ENCODE measurements around the gene ATXN7L1.

ATXN7L1 gene

GRCh38 chr7:105583061-105583460, 293.3 kb downstream of the ATXN7L1 start:
- no peak for TF ChIP-seq TAF1 (IDR thresholded peaks at IDR 0.05; ENCODE audit: borderline replicate concordance, low read depth, low read length)
- no peak for TF ChIP-seq POLR2A (IDR thresholded peaks at IDR 0.05; ENCODE audit: low read depth, low read length)
- no peak for TF ChIP-seq POLR2AphosphoS5 (IDR thresholded peaks at IDR 0.05; ENCODE audit: low read depth, low read length)
- FAIRE-seq (no peak), DNase-seq (ENCODE audit: insufficient read length) (no peak)

- FAIRE-seq (no peak), DNase-seq (ENCODE audit: insufficient read length) (peak; percentile 58)
- TF ChIP-seq TAF1 (IDR thresholded peaks at IDR 0.05; ENCODE audit: borderline replicate concordance, low read depth, low read length) = no peak
- no peak for TF ChIP-seq POLR2AphosphoS5 (IDR thresholded peaks at IDR 0.05; ENCODE audit: low read depth, low read length)
- no peak for TF ChIP-seq POLR2A (IDR thresholded peaks at IDR 0.05; ENCODE audit: low read depth, low read length)
These were observed 295.2 kb downstream of the ATXN7L1 start, which contains the start of gene EFCAB10 for GRCh38 chr7:105581066-105581811. Gene EFCAB10, minus strand, starts transcription at chr7:105581493. Its CDS starts 30 bp downstream, at chr7:105581463.

- no peak for FAIRE-seq
- DNase-seq (ENCODE audit: insufficient read length) = no peak
- TF ChIP-seq TAF1 (IDR thresholded peaks at IDR 0.05; ENCODE audit: borderline replicate concordance, low read depth, low read length) (no peak), POLR2A (IDR thresholded peaks at IDR 0.05; ENCODE audit: low read depth, low read length) (no peak), POLR2AphosphoS5 (IDR thresholded peaks at IDR 0.05; ENCODE audit: low read depth, low read length) (no peak)
These were observed 296.2 kb downstream of the ATXN7L1 start for GRCh38 chr7:105580022-105580740.

GRCh38 chr7:105578496-105578895, 297.9 kb downstream of the ATXN7L1 start:
- FAIRE-seq (no peak), DNase-seq (ENCODE audit: insufficient read length) (no peak)
- no peak for TF ChIP-seq TAF1 (IDR thresholded peaks at IDR 0.05; ENCODE audit: borderline replicate concordance, low read depth, low read length)
- TF ChIP-seq POLR2AphosphoS5 (IDR thresholded peaks at IDR 0.05; ENCODE audit: low read depth, low read length) = no peak
- no peak for TF ChIP-seq POLR2A (IDR thresholded peaks at IDR 0.05; ENCODE audit: low read depth, low read length)

GRCh38 chr7:105577251-105577650, 299.1 kb downstream of the ATXN7L1 start:
- no peak for TF ChIP-seq TAF1 (IDR thresholded peaks at IDR 0.05; ENCODE audit: borderline replicate concordance, low read depth, low read length)
- TF ChIP-seq POLR2A (IDR thresholded peaks at IDR 0.05; ENCODE audit: low read depth, low read length) = no peak
- no peak for TF ChIP-seq POLR2AphosphoS5 (IDR thresholded peaks at IDR 0.05; ENCODE audit: low read depth, low read length)
- no peak for DNase-seq (ENCODE audit: insufficient read length)
- FAIRE-seq = no peak

- FAIRE-seq = no peak
- TF ChIP-seq POLR2A (IDR thresholded peaks at IDR 0.05; ENCODE audit: low read depth, low read length) (no peak), TAF1 (IDR thresholded peaks at IDR 0.05; ENCODE audit: borderline replicate concordance, low read depth, low read length) (no peak), POLR2AphosphoS5 (IDR thresholded peaks at IDR 0.05; ENCODE audit: low read depth, low read length) (no peak)
- DNase-seq (ENCODE audit: insufficient read length) = no peak
These were observed 304.5 kb downstream of the ATXN7L1 start for GRCh38 chr7:105571891-105572290.

GRCh38 chr7:105567821-105568220, 308.6 kb downstream of the ATXN7L1 start:
- DNase-seq (ENCODE audit: insufficient read length) (no peak), FAIRE-seq (no peak)
- no peak for TF ChIP-seq POLR2AphosphoS5 (IDR thresholded peaks at IDR 0.05; ENCODE audit: low read depth, low read length)

GRCh38 chr7:105567024-105567423, 309.4 kb downstream of the ATXN7L1 start:
- no peak for FAIRE-seq
- DNase-seq (ENCODE audit: insufficient read length) = no peak
- no peak for TF ChIP-seq POLR2A (IDR thresholded peaks at IDR 0.05; ENCODE audit: low read depth, low read length)
- TF ChIP-seq POLR2AphosphoS5 (IDR thresholded peaks at IDR 0.05; ENCODE audit: low read depth, low read length) = no peak
- no peak for TF ChIP-seq TAF1 (IDR thresholded peaks at IDR 0.05; ENCODE audit: borderline replicate concordance, low read depth, low read length)

GRCh38 chr7:105565190-105565589, 311.2 kb downstream of the ATXN7L1 start:
- FAIRE-seq = no peak
- TF ChIP-seq TAF1 (IDR thresholded peaks at IDR 0.05; ENCODE audit: borderline replicate concordance, low read depth, low read length) (no peak), POLR2AphosphoS5 (IDR thresholded peaks at IDR 0.05; ENCODE audit: low read depth, low read length) (no peak), POLR2A (IDR thresholded peaks at IDR 0.05; ENCODE audit: low read depth, low read length) (no peak)
- no peak for DNase-seq (ENCODE audit: insufficient read length)

GRCh38 chr7:105559926-105560325, 316.5 kb downstream of the ATXN7L1 start:
- TF ChIP-seq TAF1 (IDR thresholded peaks at IDR 0.05; ENCODE audit: borderline replicate concordance, low read depth, low read length) = no peak
- no peak for TF ChIP-seq POLR2A (IDR thresholded peaks at IDR 0.05; ENCODE audit: low read depth, low read length)
- no peak for TF ChIP-seq POLR2AphosphoS5 (IDR thresholded peaks at IDR 0.05; ENCODE audit: low read depth, low read length)
- FAIRE-seq = no peak
- no peak for DNase-seq (ENCODE audit: insufficient read length)
